ENCODE results near the gene EPS8.

The EPS8 gene

DNA sequence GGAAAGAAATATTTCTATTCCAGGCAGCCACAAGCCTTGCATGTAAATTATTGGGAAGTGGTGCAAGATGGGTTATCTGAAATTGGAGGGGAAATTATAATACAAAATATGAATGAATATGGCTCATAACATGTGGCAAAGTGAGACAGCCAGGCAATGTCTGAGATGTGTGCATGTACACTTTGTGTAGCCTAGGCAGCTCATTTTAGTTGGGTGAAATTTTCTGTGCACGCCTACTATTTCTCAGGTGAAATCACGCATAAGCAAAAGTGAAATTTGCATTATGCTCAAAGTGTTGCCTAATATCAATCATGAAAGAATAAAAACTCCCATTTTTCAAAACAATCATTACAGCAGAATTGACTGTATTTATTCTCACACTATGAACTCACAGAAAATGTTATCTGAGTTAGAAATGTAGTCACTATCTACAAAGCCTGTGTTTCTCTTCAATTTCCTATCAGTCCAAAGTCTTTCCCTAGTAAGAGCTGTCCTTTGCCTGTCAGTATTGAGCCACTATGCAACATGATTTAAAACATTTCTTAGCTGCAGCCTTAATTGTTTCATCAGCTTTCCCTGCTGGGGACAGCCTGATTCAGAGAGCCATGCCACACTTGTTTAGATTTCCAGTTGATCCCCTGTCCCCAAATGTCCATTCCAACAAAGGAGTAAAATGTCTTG is 80.7 kb downstream of the EPS8 start:
- Histone ChIP-seq H3K36me3 (ENCODE audit: insufficient read depth, low read length) (peaks cover 29% of the 10 kb centered on the region), H3K79me2 (ENCODE audit: control insufficient read depth, insufficient read depth, low read length, unreplicated experiment) (peaks cover 96% of the 10 kb centered on the region), H3K4me1 (ENCODE audit: control insufficient read depth, insufficient read depth, low read length, unreplicated experiment) (peaks cover 79% of the 10 kb centered on the region), H3K27me3 (ENCODE audit: insufficient read depth, low read length) (no peaks in the 10 kb centered on the region), H3K4me3 (ENCODE audit: low read depth, low read length) (no peak overlapping the region; the same call in 1 of the 2 replicates), H2AFZ (ENCODE audit: low read length, unreplicated experiment) (no peak overlapping the region), H3K27ac (ENCODE audit: low read depth, low read length) (peak overlapping the region; percentile 74)

DNA sequence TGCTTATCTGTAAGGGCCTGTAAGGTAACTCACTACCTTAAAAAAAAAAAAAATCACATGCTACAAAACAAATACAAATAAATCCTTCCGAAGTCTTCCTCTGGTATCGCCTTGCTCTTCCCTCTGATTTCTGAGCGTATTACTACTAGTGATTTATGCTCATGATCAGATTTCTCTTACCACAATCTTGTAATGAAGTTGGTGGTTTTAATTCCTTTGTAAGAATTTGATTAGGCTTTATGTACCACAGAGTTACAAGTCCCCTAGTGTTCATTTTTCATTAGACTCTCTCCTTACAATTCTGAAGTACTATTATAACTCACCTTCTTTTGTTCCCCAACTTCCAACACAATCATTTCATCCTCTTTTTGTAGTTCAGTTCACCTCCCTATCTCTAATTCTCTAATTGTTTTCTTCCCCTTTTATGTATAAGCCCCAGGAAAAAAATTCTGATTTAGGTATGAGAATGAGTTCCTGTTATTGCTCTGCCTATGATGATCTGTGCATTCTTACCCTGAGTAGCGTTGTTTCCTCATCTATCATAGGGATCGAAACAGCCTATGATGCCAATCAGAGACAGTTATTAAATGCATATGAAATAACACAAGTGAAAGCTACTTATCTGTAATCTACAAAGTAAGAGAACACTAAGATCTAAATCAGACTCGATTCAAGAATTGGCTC is 81.5 kb downstream of the EPS8 start:
- Histone ChIP-seq H3K79me2 (ENCODE audit: control insufficient read depth, insufficient read depth, low read length, unreplicated experiment) (peaks cover 92% of the 10 kb centered on the region), H3K36me3 (ENCODE audit: insufficient read depth, low read length) (peaks cover 22% of the 10 kb centered on the region), H3K4me1 (ENCODE audit: control insufficient read depth, insufficient read depth, low read length, unreplicated experiment) (peaks cover 77% of the 10 kb centered on the region)

DNA sequence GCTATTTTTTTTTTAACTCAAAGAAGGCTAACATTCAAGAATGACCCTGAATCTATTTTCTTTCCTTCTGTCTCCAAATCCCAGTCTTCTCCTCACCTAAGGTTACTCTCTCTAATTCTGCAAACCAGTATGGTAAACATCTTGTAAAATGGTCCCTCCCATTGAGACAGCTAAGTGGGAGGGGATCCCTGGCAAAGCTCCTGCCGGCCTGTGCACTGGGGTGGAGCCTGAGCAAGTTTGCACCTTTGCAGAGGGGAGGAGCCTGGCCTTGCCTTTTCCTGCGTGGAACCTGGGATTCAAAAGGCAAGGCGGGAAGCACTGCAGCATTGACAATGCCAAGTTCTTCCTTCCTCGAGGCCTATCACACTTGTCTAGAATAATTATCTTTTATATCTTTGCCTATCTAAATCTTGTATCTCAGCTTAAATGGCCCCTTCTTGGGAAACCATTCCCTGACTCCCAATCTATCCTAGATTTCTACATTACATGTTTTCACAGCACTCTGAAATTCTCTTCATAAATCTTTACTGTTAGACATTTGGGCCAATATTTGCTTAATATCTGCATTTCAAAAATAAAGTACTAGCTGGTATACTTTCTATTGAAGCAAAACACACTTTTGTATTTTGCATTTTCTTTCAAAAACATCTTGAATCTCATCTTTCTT is 83.0 kb downstream of the EPS8 start:
- Histone ChIP-seq H3K4me1 (ENCODE audit: control insufficient read depth, insufficient read depth, low read length, unreplicated experiment) (peaks cover 85% of the 10 kb centered on the region), H3K27me3 (ENCODE audit: insufficient read depth, low read length) (no peaks in the 10 kb centered on the region), H3K36me3 (ENCODE audit: insufficient read depth, low read length) (peaks cover 11% of the 10 kb centered on the region; the same call in 1 of the 2 replicates), H3K79me2 (ENCODE audit: control insufficient read depth, insufficient read depth, low read length, unreplicated experiment) (peaks cover 79% of the 10 kb centered on the region), H3K4me3 (ENCODE audit: low read depth, low read length) (no peak overlapping the region), H2AFZ (ENCODE audit: low read length, unreplicated experiment) (no peak overlapping the region), H3K27ac (ENCODE audit: low read depth, low read length) (peak overlapping the region; percentile 74)

More for the DNA sequence above, 81.5 kb downstream of the EPS8 start:
- no peak overlapping the region for H3K4me3 ChIP-seq (ENCODE audit: low read depth, low read length)
- H3K27me3 ChIP-seq (ENCODE audit: insufficient read depth, low read length), result no peaks in the 10 kb centered on the region
- no peak overlapping the region for H2AFZ ChIP-seq (ENCODE audit: low read length, unreplicated experiment)
- peak overlapping the region; percentile 74 for H3K27ac ChIP-seq (ENCODE audit: low read depth, low read length)

DNA sequence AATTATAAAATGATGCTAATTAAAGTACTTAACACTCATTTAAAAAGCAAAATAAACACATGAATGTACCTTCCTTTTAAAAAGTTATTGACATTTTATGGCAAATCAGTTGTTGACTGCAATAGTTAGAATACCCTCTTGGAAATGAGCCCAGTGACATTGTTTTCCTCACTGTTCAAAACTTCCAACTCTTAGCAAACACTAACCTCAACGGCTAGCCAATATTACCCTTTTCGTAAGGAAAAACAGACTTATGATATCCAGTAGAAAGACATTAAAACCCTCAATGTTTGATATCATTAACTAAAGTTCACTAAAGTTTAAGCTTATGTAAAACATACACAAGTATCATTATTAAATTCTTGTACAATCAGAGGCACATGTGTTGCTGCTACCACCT is 83.6 kb downstream of the EPS8 start:
- peaks cover 90% of the 10 kb centered on the region for H3K4me1 ChIP-seq (ENCODE audit: control insufficient read depth, insufficient read depth, low read length, unreplicated experiment)

DNA sequence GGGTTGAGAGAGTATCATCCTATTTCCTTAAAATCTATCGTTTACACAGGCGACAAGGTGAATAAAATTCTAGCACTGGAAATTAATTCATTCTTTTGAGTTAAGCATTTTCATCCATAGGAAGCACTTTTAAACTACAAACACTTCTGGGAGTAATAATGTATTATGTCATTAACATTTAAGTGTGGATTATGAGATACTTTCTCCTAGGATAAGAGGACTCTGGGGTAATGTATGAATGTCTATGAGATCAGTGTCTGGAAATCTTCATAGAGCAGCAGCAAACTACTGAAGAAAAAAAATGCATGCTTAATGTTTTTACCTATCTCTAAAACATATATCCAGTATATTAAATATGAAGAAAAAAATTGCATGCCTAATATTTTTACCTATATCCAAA is 86.9 kb downstream of the EPS8 start:
- Histone ChIP-seq H3K79me2 (ENCODE audit: control insufficient read depth, insufficient read depth, low read length, unreplicated experiment) (peaks cover 69% of the 10 kb centered on the region), H3K27me3 (ENCODE audit: insufficient read depth, low read length) (no peaks in the 10 kb centered on the region), H3K4me3 (ENCODE audit: low read depth, low read length) (peak overlapping the region; percentile 40), H3K27ac (ENCODE audit: low read depth, low read length) (peak overlapping the region; percentile 95), H2AFZ (ENCODE audit: low read length, unreplicated experiment) (no peak overlapping the region), H3K4me1 (ENCODE audit: control insufficient read depth, insufficient read depth, low read length, unreplicated experiment) (peaks cover 87% of the 10 kb centered on the region), H3K36me3 (ENCODE audit: insufficient read depth, low read length) (peaks cover 2% of the 10 kb centered on the region; the same call in 1 of the 2 replicates)

More for the DNA sequence above, 83.6 kb downstream of the EPS8 start:
- Histone ChIP-seq H3K4me3 (ENCODE audit: low read depth, low read length) (no peak overlapping the region), H3K27me3 (ENCODE audit: insufficient read depth, low read length) (no peaks in the 10 kb centered on the region), H2AFZ (ENCODE audit: low read length, unreplicated experiment) (no peak overlapping the region), H3K36me3 (ENCODE audit: insufficient read depth, low read length) (peaks cover 11% of the 10 kb centered on the region; the same call in 1 of the 2 replicates), H3K79me2 (ENCODE audit: control insufficient read depth, insufficient read depth, low read length, unreplicated experiment) (peaks cover 74% of the 10 kb centered on the region), H3K27ac (ENCODE audit: low read depth, low read length) (peak overlapping the region; percentile 74)

DNA sequence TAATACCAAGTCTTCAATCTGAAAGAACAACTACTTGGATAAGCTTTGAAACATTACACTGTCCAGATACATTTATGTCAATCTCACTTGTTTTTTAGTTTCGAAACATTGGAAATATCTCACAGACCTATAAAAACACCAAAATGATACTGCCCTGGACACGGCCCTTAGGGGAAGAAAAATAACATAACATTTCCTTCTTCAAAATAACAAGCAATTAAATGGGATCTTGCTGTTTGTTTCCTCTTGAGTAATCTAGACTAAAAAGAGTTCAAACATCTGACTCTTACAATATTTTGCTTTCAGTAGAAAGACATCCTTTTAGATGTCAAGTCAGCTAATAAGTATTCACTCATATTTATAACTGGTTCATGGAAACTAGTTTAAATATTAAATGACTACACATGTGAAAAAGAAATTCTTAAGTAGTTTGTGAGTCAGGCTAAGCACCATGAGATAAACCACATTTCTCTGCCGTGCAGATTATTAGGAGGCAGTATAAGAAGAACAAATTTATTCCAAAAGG is 87.5 kb downstream of the EPS8 start:
- Histone ChIP-seq H3K4me3 (ENCODE audit: low read depth, low read length) (peak overlapping the region; percentile 40), H3K79me2 (ENCODE audit: control insufficient read depth, insufficient read depth, low read length, unreplicated experiment) (peaks cover 69% of the 10 kb centered on the region), H3K36me3 (ENCODE audit: insufficient read depth, low read length) (peaks cover 2% of the 10 kb centered on the region; the same call in 1 of the 2 replicates), H3K27me3 (ENCODE audit: insufficient read depth, low read length) (no peaks in the 10 kb centered on the region), H3K27ac (ENCODE audit: low read depth, low read length) (peak overlapping the region; percentile 95), H2AFZ (ENCODE audit: low read length, unreplicated experiment) (no peak overlapping the region), H3K4me1 (ENCODE audit: control insufficient read depth, insufficient read depth, low read length, unreplicated experiment) (peaks cover 84% of the 10 kb centered on the region)

DNA sequence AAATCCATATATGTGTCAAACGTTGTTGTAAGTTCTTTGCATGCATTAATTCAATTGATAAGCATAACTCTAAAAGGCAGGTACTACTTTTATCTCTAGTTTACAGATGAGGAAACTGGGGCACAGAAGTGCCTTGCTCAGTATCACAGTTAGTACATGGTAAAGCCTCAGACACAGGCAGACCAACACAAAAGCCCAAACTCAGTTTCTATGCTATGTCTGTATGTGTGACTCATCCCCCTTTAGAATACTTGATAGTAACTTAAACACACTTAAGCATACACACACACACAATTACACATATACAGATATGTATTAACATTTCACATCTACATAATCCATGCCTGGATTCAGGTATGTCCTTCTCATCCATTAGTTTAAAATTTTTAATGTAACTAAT is 88.0 kb downstream of the EPS8 start:
- Histone ChIP-seq H3K27ac (ENCODE audit: low read depth, low read length) (peak overlapping the region; percentile 95), H3K27me3 (ENCODE audit: insufficient read depth, low read length) (no peaks in the 10 kb centered on the region), H3K4me3 (ENCODE audit: low read depth, low read length) (peak overlapping the region; percentile 40), H3K36me3 (ENCODE audit: insufficient read depth, low read length) (peaks cover 5% of the 10 kb centered on the region; the same call in 1 of the 2 replicates), H3K4me1 (ENCODE audit: control insufficient read depth, insufficient read depth, low read length, unreplicated experiment) (peaks cover 79% of the 10 kb centered on the region), H3K79me2 (ENCODE audit: control insufficient read depth, insufficient read depth, low read length, unreplicated experiment) (peaks cover 71% of the 10 kb centered on the region), H2AFZ (ENCODE audit: low read length, unreplicated experiment) (no peak overlapping the region)

DNA sequence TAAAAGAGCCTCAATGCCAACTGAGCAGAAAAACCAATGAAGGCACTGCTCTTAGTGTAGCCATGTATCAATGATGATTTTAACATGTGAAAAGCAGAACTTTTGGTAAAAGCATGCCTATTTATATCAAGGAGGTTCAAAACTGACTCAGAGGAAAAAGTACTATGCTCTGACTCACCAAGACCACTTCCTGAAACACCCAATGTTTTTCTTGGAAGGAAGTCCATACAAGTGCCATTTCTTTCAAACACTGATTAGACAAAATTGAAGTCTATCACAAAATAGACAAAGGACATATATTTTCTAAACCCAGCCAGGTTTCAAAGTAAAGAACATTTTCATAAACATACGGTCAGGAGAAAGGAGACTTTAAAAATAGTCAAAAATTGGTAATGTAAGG is 88.6 kb downstream of the EPS8 start:
- Histone ChIP-seq H3K27ac (ENCODE audit: low read depth, low read length) (peak overlapping the region; percentile 95), H3K36me3 (ENCODE audit: insufficient read depth, low read length) (peaks cover 5% of the 10 kb centered on the region; the same call in 1 of the 2 replicates), H3K4me1 (ENCODE audit: control insufficient read depth, insufficient read depth, low read length, unreplicated experiment) (peaks cover 73% of the 10 kb centered on the region), H3K27me3 (ENCODE audit: insufficient read depth, low read length) (no peaks in the 10 kb centered on the region), H2AFZ (ENCODE audit: low read length, unreplicated experiment) (no peak overlapping the region), H3K79me2 (ENCODE audit: control insufficient read depth, insufficient read depth, low read length, unreplicated experiment) (peaks cover 71% of the 10 kb centered on the region), H3K4me3 (ENCODE audit: low read depth, low read length) (peak overlapping the region; percentile 40)

DNA sequence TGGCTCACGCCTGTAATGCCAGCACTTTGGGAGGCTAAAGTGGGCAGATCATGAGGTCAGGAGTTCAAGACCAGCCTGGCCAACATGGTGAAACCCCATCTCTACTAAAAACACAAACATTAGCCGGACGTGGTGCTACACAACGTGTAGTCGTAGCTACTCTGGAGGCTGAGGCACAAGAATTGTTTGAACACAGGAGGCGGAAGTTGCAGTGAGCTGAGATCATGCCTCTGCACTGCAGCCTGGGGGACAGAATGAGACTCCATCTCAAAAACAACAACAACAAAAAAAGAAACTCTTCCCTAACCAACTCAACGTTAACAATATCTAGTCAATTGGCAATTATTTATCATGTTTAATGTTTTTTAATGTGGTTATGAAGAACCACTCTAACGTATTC is 89.3 kb downstream of the EPS8 start:
- no peak overlapping the region for H2AFZ ChIP-seq (ENCODE audit: low read length, unreplicated experiment)
- H3K27me3 ChIP-seq (ENCODE audit: insufficient read depth, low read length), result no peaks in the 10 kb centered on the region
- H3K79me2 ChIP-seq (ENCODE audit: control insufficient read depth, insufficient read depth, low read length, unreplicated experiment), result peaks cover 71% of the 10 kb centered on the region
- H3K36me3 ChIP-seq (ENCODE audit: insufficient read depth, low read length), result peaks cover 9% of the 10 kb centered on the region; the same call in 1 of the 2 replicates
- no peak overlapping the region; the same call in 1 of the 2 replicates for H3K4me3 ChIP-seq (ENCODE audit: low read depth, low read length)
- H3K4me1 ChIP-seq (ENCODE audit: control insufficient read depth, insufficient read depth, low read length, unreplicated experiment), result peaks cover 68% of the 10 kb centered on the region
- H3K27ac ChIP-seq (ENCODE audit: low read depth, low read length), result peak overlapping the region; percentile 95

DNA sequence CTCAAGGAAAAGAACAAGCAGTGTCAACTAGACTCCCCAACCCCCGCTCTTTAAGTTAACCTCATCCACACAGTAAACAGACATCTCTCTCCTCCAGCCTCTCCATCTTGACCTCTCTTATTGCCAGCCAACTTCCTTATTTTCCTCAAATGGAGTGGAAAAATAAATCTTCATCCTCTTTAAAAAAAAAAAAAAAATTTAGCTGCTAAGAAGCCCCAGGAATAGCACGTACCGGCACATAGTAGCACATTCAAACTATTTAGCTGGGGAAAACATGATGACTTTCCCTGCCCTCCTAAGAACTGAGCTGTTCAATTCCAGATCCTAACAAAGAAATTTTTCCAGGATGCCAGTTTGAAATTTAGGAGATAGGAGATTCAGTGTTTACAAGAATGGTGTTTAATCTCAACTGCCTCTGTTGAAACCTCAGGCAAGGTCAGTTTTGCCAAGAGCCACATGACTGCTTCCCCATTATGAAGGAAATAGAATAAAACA is 90.8 kb downstream of the EPS8 start:
- H3K79me2 ChIP-seq (ENCODE audit: control insufficient read depth, insufficient read depth, low read length, unreplicated experiment), result peaks cover 71% of the 10 kb centered on the region
- H3K27me3 ChIP-seq (ENCODE audit: insufficient read depth, low read length), result no peaks in the 10 kb centered on the region
- peak overlapping the region; percentile 95 for H3K27ac ChIP-seq (ENCODE audit: low read depth, low read length)
- H3K36me3 ChIP-seq (ENCODE audit: insufficient read depth, low read length), result peaks cover 10% of the 10 kb centered on the region; the same call in 1 of the 2 replicates
- H3K4me3 ChIP-seq (ENCODE audit: low read depth, low read length), result no peak overlapping the region
- no peak overlapping the region for H2AFZ ChIP-seq (ENCODE audit: low read length, unreplicated experiment)
- peaks cover 57% of the 10 kb centered on the region for H3K4me1 ChIP-seq (ENCODE audit: control insufficient read depth, insufficient read depth, low read length, unreplicated experiment)
